Astrocyte of the spinal cord (primary cell): ENCODE results near the gene ARHGAP26.

ENCODE experiments used
- DNase-seq: peaks from one replicate; pipeline ENCODE4 v3.0.0; 2011; ENCODE audit warnings: low read depth, low spot score
- H3K4me3 ChIP-seq: 2 replicates; pipeline ENCODE4 v1.5.1; 2011; ENCODE audit warnings: low read depth, mild to moderate bottlenecking, low read length, moderate library complexity
- in situ Hi-C: cut with HindIII; loops from 2 replicates; pipeline ENCODE4 v1.10.0; 2017; ENCODE audit warnings: low sequenced_read_pairs
- TF ChIP-seq, protein P1 (sequence below): IDR thresholded peaks from 2 replicates; pipeline ENCODE4 v1.5.1; 2012; ENCODE audit warnings: low read depth, mild to moderate bottlenecking, low read length, inconsistent platforms

The ARHGAP26 gene

GRCh38 chr5:142839711-142840346, 69.7 kb downstream of the ARHGAP26 start:
- in situ Hi-C loops = no loop called here
- TF ChIP-seq, protein P1, sequence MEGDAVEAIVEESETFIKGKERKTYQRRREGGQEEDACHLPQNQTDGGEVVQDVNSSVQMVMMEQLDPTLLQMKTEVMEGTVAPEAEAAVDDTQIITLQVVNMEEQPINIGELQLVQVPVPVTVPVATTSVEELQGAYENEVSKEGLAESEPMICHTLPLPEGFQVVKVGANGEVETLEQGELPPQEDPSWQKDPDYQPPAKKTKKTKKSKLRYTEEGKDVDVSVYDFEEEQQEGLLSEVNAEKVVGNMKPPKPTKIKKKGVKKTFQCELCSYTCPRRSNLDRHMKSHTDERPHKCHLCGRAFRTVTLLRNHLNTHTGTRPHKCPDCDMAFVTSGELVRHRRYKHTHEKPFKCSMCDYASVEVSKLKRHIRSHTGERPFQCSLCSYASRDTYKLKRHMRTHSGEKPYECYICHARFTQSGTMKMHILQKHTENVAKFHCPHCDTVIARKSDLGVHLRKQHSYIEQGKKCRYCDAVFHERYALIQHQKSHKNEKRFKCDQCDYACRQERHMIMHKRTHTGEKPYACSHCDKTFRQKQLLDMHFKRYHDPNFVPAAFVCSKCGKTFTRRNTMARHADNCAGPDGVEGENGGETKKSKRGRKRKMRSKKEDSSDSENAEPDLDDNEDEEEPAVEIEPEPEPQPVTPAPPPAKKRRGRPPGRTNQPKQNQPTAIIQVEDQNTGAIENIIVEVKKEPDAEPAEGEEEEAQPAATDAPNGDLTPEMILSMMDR = no peak
- DNase-seq = no peak
- H3K4me3 ChIP-seq = no peak overlapping the region

DNA sequence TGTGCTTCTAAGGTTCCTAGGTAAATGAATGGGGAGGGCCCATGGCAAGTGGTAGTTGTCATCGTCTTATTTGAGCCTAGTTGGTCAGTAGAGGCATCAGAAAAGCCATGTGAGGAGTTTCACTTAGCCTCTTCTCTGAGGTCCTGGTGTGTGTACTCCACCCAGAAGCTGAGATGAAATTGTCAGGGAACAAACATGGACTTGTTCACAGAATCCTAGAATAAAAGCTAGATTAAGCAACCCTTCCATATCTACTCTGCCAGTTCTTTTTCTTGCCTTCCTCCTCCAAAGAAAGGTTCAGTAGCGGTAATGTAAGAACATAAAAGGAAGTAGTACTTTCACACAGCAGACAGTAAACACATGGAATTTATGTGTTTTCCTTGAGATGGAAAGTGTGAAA, 70.4 kb downstream of the ARHGAP26 start:
- no peak for DNase-seq
- in situ Hi-C loops = no loop called here
- TF ChIP-seq, protein P1 = no peak
- H3K4me3 ChIP-seq = no peak overlapping the region

DNA sequence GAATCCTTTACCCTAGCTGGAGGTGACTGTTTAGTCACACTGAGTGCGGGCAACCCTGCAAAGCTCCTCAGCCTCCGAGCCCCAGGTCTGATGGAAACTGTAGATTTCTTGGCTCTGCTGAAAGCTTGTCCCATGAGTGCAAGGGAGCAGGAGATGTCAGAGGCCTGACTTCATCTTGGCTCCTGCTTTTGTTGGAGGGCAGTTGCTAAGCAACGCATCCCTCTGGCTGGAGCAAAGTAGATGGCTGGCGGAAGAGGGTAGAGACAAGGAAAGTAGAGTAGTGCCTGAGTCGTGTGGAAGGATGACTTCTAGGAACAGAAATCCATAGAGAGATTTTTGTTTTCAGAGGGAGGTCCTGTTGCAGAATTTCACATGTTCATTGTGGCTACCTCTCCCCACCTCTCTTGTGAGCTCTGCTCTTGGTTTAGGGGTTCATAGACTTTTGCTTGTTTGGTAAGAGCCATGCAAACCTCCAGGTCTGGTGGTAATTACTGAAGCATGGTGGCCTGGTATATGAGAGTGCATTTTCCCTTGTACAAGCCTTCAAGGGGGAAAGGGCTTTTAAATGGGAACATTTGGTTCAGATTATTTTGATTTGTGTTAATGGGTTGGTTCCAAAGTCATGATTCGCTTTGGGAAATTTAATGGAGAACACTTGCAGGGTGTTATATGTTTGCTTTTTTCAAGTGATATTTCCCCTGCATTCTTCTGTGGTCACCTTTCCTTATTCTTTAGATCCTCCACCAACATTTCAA, 71.5 kb downstream of the ARHGAP26 start:
- no peak overlapping the region for H3K4me3 ChIP-seq
- in situ Hi-C loops = no loop called here
- DNase-seq = peak; percentile 46
- TF ChIP-seq, protein P1 = no peak

DNA sequence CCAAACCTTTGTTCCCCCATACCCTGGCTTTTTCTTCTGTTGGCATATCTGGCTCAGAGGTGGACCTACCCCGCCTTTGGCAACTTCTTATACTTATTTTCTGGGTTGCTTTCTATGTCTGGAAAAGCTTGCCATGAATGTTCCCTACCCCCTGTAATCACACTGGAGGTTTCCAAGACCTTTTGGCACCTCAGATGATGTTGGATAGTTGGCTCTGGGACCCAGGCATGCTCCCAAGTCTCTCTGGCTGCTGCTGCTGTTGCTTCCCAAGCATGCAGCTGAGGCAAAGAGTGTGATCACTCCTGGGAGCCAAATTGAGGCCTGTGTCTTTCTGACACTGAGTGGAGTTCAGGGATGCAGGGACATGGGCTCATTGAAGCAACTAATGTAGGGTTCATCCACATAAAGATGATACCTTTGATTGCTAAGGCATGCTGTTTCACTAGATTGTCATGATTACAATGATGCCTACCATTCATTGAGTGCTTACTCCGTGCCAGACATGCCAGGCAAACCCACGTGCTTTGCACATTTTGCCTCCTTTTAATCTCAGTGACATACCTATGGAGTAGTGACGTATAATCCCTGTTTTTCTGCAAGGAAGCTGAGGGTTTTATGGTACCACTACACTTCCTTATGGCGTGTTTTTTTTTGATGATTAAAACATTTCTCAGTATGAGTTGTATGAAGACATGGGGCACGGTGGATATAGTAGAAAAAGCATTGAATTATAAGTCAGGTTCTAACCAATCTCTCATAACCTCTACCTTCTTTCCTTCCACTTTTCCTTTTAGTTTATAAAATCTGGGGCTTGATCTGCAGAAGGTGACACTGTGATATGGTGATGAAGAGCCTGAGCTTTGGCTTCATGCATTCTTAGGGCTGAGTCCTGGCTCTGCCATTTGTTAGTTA, 73.1 kb downstream of the ARHGAP26 start:
- in situ Hi-C loops = no loop called here
- DNase-seq = no peak
- TF ChIP-seq, protein P1 = no peak
- H3K4me3 ChIP-seq = no peak overlapping the region

- TF ChIP-seq, protein P1 = no peak
- no peak overlapping the region for H3K4me3 ChIP-seq
- in situ Hi-C loops = no loop called here
- DNase-seq = no peak
Measured at GRCh38 chr5:142844866-142845265, 74.7 kb downstream of the ARHGAP26 start.

GRCh38 chr5:142845402-142845921, 75.3 kb downstream of the ARHGAP26 start:
- in situ Hi-C loops = no loop called here
- no peak overlapping the region for H3K4me3 ChIP-seq
- no peak for DNase-seq

More at GRCh38 chr5:142845402-142845921, 75.3 kb downstream of the ARHGAP26 start:
- TF ChIP-seq, protein P1 = no peak
